ENCODE results near the gene KRTAP4-2. TPM values are rescaled to one million over a fixed set of nuclear protein-coding genes. Genes with fewer than 3 reads are reported as not detected.
A peak's percentile ranks its signal among the peaks of the same experiment; 100 is the strongest.

The KRTAP4-2 gene
- total RNA-seq, 1 donor: not detected

DNA sequence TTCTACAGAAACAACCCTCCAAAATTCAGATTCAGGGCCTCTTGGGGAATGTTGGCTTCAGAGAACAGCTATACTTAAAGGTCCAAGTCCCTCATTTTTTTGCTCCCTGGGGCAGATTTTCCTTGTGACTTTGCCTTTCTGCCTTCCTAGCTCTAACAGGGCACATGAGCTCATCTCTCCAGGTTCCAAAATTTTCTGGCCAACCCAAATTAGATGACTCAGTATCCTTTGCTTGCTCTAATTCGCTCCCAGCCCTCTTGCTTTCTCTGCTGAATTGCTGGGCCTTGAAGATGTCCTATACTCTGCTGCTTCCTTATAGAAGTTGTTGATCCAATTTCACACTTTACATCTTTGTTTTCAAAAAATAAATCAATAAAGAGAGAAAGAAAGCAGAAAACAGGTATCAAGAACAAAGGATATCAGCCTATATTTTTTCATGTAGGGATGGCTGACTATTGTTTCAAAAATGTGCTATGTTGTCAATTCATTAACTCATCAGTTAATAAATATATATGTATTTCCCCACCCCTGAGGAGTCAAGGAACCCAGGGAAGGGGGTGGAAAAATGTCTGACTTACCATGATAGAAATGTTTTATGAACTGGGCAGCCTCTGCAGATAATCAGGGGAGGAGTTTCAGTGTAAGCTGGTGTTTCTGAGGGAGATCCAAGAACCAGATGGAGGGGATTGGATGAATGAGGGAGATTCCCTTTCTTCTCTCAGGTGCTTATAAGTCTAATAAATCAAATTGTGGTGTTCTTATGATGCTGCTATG is 1.0 kb upstream of the KRTAP4-2 start:
- TF ChIP-seq, protein P1, sequence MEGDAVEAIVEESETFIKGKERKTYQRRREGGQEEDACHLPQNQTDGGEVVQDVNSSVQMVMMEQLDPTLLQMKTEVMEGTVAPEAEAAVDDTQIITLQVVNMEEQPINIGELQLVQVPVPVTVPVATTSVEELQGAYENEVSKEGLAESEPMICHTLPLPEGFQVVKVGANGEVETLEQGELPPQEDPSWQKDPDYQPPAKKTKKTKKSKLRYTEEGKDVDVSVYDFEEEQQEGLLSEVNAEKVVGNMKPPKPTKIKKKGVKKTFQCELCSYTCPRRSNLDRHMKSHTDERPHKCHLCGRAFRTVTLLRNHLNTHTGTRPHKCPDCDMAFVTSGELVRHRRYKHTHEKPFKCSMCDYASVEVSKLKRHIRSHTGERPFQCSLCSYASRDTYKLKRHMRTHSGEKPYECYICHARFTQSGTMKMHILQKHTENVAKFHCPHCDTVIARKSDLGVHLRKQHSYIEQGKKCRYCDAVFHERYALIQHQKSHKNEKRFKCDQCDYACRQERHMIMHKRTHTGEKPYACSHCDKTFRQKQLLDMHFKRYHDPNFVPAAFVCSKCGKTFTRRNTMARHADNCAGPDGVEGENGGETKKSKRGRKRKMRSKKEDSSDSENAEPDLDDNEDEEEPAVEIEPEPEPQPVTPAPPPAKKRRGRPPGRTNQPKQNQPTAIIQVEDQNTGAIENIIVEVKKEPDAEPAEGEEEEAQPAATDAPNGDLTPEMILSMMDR (IDR thresholded peaks at IDR 0.05; ENCODE audit: insufficient read depth, low read depth, low read length): no peak
- H3K4me3 ChIP-seq (ENCODE audit: low read depth, low read length): no peak overlapping the region
- no peak for DNase-seq (ENCODE audit: low read depth)

DNA sequence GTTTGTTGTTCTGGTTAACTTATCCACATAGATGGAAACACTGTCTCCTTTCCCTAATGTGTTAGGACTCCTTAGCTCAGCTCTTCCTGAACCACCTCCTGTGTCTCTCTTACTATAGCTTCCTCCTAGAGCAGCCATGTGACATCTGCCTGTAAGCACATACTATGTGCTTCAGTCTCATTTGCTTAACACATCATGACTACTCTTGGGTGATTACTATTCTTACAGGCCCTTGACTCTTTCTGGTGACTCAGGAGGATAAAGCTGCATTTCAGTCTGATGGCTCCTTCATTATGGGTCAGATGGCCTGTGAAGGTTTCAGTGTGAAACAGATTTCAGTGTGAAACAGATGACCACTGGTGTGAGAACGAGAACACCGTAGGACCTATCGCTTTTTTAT is 320 bp upstream of the KRTAP4-2 start:
- DNase-seq (ENCODE audit: low read depth): no peak
- TF ChIP-seq, protein P1 (IDR thresholded peaks at IDR 0.05; ENCODE audit: insufficient read depth, low read depth, low read length): no peak
- no peak overlapping the region for H3K4me3 ChIP-seq (ENCODE audit: low read depth, low read length)

DNA sequence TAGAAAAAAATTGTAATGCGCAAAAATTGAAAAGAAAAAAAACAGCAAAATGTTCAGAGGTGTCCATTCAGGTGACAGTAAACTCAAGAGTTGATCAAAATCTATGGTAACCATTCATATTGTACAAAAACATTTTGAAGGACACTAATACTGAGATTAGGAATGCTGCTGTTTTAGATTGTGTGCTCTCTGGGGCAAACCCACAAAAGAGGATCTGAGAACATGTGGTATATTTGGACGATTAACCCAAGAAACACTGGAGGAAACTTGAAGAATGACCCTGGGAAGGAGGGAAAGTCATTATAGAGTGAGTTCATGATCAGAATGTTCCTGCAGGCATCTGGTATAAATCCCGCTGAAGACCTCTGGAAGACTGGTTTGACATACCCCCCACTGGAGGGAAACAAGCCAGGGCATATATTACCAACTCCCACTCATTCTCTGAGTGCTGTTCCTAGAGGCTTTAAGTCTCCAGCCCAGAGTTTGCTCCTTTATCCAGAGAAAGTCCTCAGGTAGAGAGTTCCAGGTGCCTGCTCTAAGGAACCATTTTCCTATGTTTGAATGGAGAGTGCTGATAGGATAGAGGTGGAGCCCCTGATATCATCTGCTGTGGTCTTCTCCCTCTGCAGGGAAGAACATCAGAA is 1.2 kb downstream of the KRTAP4-2 start:
- TF ChIP-seq, protein P1 (IDR thresholded peaks at IDR 0.05; ENCODE audit: insufficient read depth, low read depth, low read length): no peak
- no peak for DNase-seq (ENCODE audit: low read depth)
- no peak overlapping the region for H3K4me3 ChIP-seq (ENCODE audit: low read depth, low read length)

DNA sequence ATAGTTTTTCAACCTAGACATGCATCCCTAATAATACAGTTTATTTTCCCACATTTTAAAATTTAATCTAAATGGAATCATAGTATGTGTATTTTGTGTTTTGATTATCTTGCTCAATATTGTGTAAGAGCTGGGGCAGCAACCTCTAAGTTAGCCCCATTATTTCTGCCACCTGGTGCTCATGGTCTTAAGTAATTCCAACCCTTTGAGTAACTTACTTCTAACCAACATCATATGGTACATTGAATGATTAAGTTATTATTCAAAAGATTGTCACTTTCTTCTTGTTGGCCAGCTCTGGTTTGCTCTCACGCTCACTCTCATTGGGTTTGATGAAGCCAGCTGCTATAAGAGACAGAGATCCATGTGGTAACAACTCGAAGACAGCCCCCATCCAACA is 6.1 kb downstream of the KRTAP4-2 start:
- no peak overlapping the region for H3K4me3 ChIP-seq (ENCODE audit: low read depth, low read length)
- peak; percentile 4 for DNase-seq (ENCODE audit: low read depth)
- TF ChIP-seq, protein P1 (IDR thresholded peaks at IDR 0.05; ENCODE audit: insufficient read depth, low read depth, low read length): no peak

DNA sequence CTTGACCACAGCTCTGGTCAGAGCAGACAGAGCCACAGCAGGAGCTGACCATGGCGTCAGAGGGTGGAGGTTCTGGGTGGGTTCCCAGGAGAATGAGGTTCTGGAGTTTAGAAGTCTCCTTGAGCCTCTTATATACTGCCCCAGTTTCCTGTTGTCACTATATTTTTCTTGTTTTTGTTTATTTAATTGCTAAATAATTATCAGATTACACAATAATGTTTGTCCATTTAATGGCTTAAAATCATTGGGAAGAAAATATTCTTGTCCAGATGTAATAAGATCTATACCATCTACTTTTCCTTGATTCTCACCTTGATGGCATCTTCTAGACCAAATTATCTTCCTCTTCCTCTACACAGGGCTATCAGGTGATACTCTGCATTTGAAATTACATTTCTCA is 9.9 kb downstream of the KRTAP4-2 start, which contains the start of gene KRTAP4-3:
KRTAP4-3 (minus strand) TSS at position 101 of the 400 bp plus-strand sequence; CDS start at position 52, 49 bp downstream.
- TF ChIP-seq, protein P1 (IDR thresholded peaks at IDR 0.05; ENCODE audit: insufficient read depth, low read depth, low read length): no peak
- no peak within 1 kb of the TSS for H3K4me3 ChIP-seq (ENCODE audit: low read depth, low read length)
- no peak for DNase-seq (ENCODE audit: low read depth)

DNA sequence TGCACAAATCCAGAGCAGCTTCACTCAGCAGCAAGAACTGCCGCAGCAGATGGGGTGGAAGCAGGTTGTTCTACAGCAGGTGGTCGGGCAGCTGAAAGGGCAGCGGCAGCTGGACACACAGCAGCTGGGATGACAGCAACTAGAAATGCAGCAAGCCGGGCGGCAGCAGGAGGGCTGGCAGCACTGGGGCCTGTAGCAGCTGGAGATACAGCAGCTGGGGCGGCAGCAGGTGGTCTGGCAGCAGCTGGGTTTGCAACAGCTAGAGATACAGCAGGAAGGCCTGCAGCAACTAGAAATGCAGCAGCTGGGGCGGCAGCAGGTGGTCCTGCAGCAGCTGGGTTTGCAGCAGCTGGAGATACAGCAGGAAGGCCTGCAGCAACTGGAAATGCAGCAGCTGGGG is 10.5 kb downstream of the KRTAP4-2 start:
- no peak for DNase-seq (ENCODE audit: low read depth)
- no peak overlapping the region for H3K4me3 ChIP-seq (ENCODE audit: low read depth, low read length)
- TF ChIP-seq, protein P1 (IDR thresholded peaks at IDR 0.05; ENCODE audit: insufficient read depth, low read depth, low read length): no peak

Measured in fibroblast of villous mesenchyme (primary cell).